Dermis blood vessel endothelial cell (primary cell): ENCODE results near the gene KCTD20. TPM values are rescaled to one million over a fixed set of nuclear protein-coding genes. Genes with fewer than 3 reads are reported as not detected.
A peak's percentile ranks its signal among the peaks of the same experiment; 100 is the strongest.
"Not testable (repeated sequence)": the region's sequence is repeated elsewhere in the genome, so short reads cannot be mapped to it uniquely, and the experiment has no call there.

Source experiments
- DNase-seq: peaks from one replicate; pipeline ENCODE4 v3.0.0; 2010
- total RNA-seq: library from RNA; depleted of rRNA; stranded (reverse); fragments of >200 nt; gene quantifications from 2 replicates; pipeline ENCODE4 v1.2.3, GENCODE V29; 2014

Gene KCTD20
- 96.7 and 127 TPM in 2 replicates for total RNA-seq

DNA sequence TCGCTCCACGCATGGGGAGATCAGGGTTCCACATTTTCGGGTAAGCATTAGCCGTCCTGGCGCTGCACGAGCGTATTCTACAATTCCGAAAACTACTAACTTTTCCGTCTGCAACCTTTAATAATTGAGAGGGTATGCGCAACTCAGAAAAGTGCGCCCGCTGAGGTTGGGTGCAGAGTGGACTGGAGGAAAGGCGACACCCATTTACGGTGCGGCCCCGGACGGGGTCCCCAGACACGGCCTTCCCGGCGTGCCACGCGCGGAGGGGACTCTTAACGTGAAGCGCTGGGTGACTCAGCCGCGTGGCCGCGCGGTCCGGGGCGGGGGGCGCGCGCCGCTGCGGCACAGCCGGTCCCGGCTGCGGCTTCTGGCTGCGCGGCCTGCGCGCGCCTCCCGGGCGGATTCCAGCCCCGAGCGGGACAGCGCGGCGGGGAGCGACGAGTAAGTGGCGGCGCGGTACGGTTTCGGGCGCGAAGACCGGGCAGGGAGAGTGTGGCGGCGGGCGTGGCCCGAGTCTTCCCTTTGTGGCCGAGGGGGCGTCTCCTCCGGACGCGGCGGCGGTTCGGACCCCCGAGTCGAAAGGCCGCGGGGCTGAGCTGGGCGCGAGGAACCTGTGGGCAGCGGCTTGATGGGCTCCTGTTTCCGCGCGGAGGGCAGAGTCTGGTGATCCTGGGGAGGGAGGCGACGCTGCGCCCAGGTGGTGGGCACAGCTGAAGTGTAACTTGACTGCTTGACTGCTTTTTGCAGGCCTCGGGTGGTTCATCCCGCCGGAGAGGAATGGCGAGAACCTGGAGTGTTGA is at the start of gene KCTD20, which contains the start of gene PXT1:
Gene KCTD20 (plus strand): TSS at position 330 of the 800 bp plus-strand sequence. CDS start 27,098 bp downstream, outside the sequence.
Gene PXT1 (minus strand): TSS at position 184 of the 800 bp plus-strand sequence. CDS start 16,772 bp downstream, outside the sequence.
- DNase-seq = peak; percentile 90

DNA sequence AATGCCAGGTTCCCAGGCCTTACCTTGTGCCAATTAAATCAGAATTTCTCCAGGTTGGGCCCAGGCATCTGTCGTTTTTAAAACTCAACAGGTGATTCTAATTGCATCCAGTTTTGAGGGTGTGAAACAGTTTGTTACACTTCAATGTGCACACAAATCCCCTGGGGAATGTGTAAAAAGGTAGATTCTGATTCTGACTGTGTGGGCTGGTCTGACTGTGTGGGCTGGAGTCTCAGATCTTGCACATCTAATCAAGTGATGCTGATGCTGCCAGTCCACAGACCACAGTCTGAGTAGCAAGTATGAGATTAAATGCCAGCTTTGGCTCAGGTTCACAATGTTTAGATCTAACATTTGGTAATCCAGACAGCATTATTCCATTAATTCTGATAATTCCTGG is 42.8 kb upstream of the KCTD20 start:
- DNase-seq = no peak

DNA sequence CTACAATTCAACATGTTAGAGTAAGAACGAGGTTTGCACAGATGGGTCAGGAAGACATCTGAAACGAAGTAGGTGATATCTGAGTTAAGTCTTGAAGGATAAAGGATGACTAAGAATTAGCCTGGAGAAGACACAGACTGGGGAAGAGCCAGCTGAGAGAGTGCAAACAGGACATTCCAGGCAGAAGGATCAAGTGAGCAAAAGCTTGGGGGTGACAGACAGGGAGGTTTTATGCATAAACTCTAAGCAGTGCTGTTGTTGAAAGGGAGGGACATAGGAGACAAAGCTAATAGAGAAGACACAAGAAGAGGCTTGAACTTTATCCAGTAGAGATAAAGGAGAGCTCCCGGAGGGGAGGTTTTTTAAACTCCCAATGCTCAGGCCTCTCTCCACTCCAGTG is 40.3 kb upstream of the KCTD20 start:
- DNase-seq = no peak

DNA sequence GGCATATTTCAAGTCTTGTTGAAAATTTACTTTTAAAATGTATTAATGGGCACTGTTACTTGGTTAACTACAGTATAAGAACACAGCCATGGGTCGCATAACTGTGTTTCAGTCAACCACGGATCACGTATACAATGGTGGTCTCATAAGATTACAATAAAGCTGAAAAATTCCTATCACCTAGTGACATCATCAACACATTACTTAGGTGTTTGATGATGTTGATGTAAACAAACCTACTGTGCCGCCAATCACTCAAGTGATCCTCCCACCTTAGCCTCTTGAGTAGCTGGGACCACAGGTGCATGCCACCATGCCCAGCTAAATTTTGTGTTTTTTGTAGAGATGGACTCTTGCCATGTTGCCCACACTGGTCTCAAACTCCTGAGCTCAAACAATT is 38.6 kb upstream of the KCTD20 start:
- no peak for DNase-seq

DNA sequence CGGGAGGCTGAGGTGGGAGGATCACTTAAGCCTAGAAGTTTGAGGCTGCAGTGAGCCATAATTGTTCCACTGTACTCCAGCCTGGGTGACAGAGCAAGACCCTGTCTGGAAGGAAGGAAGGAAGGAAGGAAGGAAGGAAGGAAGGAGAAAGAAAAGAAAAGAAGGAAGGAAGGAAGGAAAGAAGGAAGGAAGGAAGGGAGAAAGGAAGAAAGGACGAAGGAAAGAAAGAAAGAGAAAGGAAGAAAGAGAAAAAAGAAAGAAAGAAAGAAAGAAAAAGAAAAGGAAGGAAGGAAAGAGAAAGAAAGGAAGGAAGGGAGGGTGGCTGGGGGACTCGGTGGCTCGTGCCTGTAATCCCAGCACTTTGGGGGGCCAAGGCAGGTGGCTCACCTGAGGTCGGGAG is 33.1 kb upstream of the KCTD20 start:
- DNase-seq = not testable (repeated sequence)

DNA sequence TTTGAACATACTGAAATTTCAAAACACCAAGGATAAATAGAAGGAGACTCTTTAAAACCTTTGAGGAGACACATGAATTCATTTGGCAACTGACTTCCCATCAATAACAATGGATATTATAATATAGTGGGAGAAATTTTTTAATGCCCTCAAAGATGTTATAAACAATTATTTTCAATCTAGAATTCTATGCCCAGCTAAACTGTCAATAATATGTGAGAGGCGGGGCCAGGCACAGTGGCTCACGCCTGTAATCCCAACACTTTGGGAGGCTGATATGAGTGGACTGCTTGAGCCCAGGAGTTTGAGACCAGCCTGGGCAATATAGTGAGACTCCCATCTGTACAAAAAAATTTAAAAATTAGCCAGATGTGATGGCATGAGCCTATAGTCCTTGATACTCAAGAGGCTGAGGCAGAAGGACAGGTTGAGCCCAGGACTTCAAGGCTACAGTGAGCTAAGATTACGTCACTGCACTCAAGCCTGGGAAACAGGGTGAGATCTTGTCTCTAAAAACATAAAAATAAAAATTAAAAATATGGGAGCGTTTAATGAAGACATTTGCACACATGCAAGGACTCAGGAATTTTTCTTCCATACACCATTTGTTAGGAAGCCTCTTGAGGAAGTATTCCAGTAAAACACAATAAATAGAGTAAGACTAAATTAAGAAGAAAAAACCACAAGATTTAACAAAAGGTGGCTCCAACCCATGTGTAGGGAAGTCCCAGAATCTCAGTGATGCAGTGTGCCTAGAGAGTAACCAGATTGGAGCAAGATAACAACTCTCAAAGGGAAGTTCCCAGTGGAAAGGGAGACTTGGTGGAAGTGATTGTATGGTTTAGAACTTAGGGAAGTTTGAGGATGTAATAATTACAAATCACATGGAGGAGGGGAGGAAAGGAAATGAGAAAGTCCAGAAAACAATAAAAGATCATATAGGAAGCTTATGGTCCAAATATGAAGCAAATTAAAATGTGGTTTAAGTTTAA is 29.0 kb upstream of the KCTD20 start:
- DNase-seq = peak; percentile 26

DNA sequence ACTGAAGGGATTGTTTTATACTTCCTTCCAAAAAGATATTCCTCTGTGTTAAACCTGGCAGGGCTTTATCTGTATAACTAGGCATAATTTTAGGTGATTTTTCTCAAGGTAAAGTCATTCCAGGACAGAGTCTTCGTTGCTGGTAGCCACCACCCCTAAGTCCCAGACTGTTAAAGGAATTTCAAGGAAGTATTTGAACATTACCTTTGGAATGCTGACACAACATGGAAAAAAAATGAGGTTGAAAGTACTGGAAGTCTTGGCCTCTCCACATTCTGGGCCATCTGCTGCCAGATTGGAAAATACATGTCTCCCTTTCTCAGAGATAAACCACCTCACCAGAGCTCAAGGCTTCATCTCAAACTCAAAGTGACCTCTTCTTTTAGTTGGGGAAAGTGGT is 28.3 kb upstream of the KCTD20 start:
- DNase-seq = peak; percentile 19

DNA sequence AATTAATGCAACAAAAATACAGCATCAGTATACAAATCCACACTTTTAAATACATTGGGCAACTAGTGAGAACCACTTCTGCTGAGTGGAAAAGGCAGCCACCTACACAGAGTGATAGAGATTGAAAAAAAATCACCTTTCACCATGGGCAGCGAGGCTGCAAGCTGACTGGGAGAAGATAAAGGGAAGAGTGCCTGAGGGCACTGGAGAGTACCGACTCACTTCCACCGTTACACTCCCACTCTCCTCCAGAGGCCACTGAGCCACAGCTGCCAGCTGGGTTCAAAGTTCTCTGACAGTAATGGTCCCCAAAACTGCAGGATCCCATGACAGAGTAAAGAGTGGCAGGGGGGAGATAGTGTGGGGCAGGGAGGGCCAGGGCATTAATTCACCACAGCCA is 24.2 kb upstream of the KCTD20 start:
- no peak for DNase-seq

DNA sequence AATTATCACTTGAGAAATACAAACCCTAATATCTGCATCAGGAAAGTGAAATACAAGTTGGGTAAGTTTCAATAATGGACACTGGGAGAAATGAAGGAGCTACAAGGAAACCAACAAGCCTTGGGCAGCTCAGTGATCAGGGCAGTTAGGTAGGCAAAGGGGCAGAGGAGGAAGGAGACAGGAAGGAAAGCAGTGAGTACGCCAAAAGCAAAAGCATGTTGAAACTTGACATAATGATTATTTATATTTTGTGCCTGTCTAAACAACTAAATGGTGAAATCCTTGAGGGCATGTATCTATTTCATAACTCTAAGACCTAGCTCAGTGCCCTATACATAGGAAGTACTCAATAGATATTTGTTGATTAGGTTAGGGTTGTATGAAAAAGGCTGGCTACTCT is 23.5 kb upstream of the KCTD20 start:
- DNase-seq = peak; percentile 2

DNA sequence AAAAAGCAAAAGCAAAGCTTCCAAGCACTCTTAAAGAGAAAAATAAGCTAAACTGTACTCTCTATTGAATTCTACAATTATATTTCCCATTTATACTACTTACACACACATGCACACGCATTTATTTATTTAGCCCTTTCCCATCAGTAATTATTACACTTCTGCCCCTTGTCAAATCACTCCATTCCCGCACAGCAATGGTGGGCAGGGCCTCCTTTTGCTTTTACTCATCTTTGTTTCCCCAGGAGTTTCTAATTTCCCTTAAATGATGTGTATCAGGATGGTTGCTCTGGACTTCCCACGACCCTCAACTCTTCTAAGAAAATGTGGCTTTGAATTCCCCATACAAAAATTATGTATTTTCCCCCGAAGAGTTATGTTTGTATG is 20.1 kb upstream of the KCTD20 start:
- DNase-seq = no peak

DNA sequence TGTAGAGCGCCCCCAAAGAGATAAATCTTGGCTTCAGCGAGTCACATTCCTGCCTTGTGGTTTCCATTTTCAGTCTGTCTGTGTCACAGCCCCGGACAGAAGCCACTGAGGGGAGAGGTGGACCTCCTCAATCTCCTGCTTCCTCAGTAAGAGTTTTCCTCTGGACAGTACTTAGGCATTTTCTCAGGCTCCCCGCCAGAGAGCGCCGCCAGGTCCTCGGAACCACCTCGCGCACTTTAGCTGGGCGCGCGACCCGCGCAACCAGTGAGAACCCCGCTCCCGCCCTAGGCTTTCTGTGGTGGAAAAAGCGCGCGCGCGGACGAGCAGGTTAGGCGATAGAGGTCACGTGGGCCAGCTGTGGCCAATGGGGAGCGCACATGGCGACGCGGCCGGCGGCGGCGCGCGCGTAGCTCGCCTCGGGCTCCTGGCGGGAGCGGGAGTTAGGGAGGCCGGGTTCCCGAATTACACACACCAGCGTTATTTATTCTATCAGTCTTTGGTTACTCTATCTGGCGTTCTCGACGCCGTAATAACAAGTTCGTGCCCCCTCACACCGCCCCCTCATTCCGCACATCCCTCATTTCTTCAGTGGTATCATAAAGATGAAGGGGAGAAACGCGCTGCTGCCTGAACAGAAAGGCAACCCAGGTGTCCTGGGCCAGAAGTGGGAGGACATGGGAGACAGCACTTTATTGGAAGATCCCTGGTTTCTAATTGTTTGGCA is 19.5 kb upstream of the KCTD20 start:
- peak; percentile 99 for DNase-seq

DNA sequence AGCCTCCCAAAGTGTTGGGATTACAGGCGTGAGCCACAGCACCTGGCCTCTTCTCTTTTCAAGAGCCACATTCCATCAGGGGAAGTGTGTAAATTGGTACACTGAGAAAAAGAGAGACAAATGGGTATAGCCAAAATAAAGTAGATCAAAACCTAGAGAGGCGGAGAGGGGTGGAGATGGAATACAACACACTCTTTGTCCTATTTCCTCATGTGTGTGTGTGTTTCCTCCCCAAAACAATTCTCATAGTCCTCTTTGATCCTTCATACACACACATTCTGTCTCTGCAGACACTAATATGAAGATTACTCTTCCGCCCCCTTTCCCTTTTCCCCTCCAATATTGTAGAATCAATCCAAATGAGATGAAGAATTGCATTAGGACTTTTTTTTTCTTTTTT is 16.2 kb upstream of the KCTD20 start:
- no peak for DNase-seq

DNA sequence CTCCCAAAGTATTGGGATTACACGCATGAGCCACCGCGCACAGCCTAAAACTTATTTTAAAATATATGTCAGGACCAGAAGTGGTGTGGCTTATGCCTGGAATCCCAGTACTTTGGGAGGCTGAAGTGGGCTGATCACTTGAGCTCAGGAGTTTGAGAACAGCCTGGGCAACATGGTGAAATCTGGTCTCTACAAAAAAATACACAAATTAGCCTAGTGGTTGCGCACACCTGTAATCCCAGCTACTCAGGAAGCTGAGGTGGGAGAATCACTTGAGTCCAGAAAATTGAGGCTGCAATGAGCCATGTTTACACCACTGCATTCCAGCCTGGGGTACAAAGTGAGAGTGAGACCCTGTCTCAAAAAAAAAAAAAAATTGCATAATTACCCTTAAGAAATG is 13.9 kb upstream of the KCTD20 start:
- peak; percentile 29 for DNase-seq

DNA sequence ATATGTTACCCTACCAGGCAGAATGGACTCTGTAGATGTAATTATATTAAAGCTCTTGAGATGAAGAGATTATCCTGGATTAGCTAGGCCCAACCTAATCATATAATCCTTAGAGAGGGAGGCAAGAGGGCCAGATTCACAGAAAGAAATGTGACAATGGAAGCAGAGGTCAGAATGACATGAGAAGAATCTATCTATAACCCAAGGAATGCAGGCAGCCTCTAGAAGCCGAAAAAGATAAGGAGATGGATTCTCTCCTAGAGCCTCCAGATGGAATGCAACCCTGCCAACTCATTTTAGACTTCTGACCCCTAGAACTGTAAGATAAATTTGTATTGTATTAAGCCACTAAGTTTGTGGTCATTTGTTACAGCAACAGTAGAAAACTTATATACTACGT is 12.4 kb upstream of the KCTD20 start:
- no peak for DNase-seq

DNA sequence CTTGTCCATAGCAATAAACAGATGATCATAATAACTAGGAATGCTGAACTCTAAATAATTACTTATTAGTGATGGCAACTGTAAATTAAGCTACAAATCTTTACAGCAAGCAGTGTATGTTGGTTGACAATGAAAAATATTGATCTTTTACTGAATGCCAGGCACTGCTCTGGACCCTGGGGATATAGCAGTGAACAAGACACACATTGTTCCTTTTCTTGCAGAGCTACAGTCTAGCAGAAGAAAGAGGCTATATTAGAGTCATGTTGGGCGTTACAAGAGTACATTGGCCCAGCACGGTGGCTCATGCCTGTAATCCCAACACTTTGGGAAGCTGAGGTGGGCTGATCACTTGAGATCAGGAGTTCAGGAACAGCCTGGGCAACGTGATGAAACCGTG is 11.6 kb upstream of the KCTD20 start:
- no peak for DNase-seq

DNA sequence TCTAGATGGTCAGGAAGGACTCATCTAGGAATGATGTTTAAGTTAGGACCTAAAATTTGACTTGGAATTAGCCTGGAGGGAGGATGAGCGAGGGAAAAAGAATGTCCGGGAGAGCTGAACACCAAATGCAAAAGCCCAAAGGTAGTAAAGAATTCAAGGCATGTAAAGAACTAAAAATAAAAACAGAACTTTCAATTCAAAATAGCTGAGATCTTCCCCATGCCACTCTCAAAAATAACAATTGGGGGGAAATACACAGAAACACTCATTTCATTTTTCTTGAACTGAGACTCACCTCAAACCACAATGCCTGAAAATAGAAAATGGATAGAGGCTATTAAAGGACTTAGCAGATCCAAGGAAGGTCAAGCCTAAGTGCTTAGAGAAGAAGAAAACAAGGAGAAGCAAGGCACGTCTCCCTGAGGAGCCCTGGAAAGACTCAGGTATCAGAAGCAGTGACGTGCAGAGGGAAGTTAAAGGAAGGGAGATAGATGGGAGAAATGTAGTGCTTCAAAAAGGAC is 10.6 kb upstream of the KCTD20 start:
- DNase-seq = no peak

DNA sequence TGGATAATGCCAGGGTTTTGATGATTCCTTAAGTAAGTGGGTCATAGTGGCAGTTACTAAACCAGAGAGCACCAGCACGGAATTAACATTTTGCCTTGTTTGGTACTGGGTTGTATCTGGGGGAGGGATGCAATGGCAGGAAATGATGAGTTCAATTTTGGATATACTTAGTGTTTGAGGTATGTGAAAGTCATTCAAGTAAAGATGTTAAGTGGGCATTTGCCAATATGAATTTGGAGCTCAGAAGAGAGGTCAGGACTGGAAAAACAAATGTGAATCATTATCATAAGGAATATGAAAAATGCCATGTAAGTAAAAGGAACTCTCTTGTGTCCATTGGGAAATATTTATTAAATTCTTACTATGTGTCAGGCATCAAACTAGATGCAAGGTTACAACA is 6.3 kb upstream of the KCTD20 start:
- no peak for DNase-seq

DNA sequence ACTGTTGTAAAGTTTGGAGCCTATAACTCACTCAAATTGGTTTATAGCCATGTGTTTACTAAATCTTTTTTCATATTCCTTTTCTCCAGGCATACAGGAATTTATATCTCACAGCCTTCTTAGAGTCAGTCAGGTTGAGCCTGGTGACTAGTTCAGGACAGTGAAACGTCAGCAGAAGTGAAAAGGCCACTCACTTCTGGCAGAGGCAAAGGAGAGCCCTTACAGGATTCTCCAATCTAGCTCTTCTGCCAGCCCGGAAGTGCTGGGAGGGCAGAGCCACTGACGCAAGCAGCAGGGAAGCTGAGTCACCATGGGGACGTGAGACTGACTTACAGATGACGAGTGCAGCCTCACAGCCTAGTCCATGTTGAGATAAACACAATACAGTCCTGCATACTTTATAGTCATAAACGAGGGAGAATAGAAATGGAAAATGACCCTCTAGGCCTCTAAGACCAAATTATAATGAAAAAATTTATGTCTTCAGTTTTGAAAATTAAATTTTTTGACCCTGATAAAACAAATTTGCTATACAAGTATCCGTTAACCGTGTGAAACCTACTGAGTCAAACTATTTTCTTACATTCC is 1.4 kb upstream of the KCTD20 start:
- peak; percentile 99 for DNase-seq

DNA sequence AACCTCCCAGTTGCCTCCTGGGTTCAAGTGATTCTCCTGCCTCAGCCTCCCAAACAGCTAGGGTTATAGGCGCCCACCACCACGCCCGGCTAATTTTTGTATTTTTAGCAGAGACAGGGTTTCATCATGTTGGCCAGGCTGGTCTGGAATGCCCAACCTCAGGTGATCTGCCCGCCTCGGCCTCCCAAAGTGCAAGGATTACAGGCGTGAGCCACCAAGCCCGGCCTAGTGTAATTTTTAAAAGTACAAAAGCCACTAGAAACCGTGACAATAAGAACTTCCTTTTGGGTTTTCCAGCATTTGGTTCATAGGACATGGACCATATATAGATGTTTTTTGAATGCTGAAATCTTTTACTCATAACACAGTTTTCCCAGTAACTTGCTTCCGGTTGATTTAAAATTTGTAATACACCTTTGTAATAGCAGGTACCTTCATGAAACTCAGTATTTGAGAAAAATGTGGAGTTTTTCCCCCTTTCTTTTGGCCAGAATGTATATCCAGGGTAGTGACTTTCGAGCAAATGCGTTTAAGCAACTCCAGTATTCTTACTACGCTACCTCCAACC is 613 bp upstream of the KCTD20 start:
- peak; percentile 5 for DNase-seq

DNA sequence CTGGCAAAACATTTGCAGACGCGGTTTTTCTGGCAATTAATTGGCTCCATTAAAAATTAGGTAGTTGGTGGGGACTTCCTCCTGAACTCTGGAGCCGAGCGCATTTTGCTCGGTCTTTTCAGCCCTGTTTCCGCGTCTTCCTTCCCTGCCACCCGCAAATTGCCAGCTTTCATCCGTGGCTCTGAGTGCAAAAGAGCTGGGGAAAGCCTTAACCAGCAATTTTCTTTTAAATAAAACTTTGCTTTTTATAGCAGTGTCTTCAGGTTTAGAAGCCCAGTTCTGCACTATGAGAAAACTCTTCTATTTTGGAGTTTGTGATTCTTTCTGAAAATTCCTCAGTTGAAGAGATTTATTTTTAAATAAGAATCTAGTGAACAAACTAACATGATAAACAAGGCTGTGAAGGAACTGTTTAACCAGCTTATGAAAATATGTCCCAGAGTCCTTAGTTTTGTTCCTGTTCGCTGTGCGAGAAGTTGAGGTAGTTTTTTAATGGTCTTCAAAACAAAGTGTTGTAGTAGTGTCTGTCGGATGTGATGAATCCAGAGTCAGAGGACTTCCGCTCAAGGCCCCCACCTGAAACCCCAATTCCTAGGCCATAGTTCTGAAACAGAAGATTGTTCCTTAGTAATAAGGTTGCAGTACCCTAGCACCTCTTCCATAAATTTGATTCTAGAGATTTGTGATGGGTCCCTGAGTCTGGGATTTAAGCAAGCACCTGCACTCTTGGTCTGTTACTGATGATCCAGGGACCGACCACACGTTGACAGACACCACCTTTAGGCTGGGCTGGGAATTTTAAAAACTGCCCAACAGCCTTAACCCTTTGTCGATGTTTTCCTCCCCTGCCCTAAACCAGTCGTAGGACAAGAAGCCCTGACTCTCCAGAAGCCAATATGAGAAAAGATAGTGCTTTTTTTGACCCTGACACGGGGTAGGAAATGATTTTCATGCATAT is 950 bp downstream of the KCTD20 start:
- peak; percentile 38 for DNase-seq

DNA sequence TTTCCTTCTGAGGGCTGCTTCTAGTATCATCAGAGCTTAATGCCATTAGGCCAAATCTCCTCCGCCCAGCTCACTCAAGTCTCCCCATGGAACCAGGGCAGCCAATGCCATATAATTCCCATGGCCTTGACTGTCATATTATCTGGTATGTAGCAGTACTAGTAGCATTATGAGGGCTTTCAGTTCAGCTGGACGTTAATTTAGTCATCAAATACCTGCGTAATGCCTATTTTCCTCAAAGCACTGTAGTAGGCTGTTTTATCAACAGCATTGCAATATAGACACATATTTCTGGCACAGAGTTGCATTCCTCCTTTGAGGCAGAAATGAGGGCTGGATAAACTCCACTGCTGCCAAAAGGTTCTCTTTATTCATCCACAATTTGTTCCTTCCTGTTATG is 1.7 kb downstream of the KCTD20 start:
- peak; percentile 56 for DNase-seq
